Uterus (tissue), 2 donors: ENCODE results near the gene CREBZF.

Experiments
- POLR2A ChIP-seq, 2 donors: fragments of 450-650 bp; IDR thresholded peaks; one replicate each; pipeline ENCODE4 v1.6.1; 2016; ENCODE audit warnings: antibody characterized with exemption in 2 of 2, mild to moderate bottlenecking in 1 of 2, moderate library complexity in 1 of 2
- TF ChIP-seq, protein P1 (sequence below), 4 experiments: fragments of 200-600 bp in 2 of 4; fragments of 450-650 bp in 2 of 4; sonication (generic) in 2 of 4; IDR thresholded peaks; one replicate each; pipeline ENCODE4 v1.5.1; 2016 to 2019; ENCODE audit warnings: antibody characterized with exemption in 4 of 4, mild to moderate bottlenecking in 2 of 4, moderate library complexity in 1 of 4

DNA sequence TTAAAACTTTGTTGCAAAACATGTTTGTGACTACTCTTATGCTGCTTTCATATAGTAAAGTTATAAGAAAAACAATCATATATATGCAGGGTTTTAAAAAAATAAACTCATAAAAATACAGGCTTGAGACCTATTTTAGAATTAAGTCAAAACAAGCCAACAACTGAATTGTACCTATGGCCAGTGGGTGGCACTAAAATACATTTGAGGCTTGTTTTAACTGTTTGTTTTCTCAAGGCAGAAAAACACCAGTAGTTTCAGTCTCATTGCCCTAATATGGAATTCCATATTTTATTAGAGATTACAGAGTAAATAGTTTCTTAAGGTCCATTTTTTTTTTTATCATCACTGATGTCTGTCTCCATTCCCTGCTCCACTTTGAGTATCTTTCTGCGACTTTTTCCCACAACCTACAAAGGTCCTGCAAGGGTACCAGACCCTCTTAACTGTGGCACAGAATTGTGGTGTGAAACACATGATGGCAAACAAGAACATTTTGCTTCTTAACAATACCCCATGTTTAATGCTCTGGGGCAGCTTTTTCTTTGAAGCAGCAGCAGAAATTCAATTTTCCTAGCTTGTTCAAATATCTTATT, 29.6 kb upstream of the CREBZF start:
- TF ChIP-seq, protein P1, sequence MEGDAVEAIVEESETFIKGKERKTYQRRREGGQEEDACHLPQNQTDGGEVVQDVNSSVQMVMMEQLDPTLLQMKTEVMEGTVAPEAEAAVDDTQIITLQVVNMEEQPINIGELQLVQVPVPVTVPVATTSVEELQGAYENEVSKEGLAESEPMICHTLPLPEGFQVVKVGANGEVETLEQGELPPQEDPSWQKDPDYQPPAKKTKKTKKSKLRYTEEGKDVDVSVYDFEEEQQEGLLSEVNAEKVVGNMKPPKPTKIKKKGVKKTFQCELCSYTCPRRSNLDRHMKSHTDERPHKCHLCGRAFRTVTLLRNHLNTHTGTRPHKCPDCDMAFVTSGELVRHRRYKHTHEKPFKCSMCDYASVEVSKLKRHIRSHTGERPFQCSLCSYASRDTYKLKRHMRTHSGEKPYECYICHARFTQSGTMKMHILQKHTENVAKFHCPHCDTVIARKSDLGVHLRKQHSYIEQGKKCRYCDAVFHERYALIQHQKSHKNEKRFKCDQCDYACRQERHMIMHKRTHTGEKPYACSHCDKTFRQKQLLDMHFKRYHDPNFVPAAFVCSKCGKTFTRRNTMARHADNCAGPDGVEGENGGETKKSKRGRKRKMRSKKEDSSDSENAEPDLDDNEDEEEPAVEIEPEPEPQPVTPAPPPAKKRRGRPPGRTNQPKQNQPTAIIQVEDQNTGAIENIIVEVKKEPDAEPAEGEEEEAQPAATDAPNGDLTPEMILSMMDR (IDR thresholded peaks at IDR 0.05), result peak; percentile 32 to 42 (median 37)
- no peak for TF ChIP-seq POLR2A (IDR thresholded peaks at IDR 0.05)
